VCaP (cell line): ENCODE results near the gene GIMAP6.

ENCODE experiments used
- H3K27ac ChIP-seq: fragments of 450-650 bp; 2 replicates; pipeline ENCODE4 v1.5.1; 2017
- CTCF ChIP-seq: fragments of 450-650 bp; conservative IDR thresholded peaks from 2 replicates; pipeline ENCODE4 v1.5.1; 2017; ENCODE audit warnings: mild to moderate bottlenecking, moderate library complexity

The GIMAP6 gene

DNA sequence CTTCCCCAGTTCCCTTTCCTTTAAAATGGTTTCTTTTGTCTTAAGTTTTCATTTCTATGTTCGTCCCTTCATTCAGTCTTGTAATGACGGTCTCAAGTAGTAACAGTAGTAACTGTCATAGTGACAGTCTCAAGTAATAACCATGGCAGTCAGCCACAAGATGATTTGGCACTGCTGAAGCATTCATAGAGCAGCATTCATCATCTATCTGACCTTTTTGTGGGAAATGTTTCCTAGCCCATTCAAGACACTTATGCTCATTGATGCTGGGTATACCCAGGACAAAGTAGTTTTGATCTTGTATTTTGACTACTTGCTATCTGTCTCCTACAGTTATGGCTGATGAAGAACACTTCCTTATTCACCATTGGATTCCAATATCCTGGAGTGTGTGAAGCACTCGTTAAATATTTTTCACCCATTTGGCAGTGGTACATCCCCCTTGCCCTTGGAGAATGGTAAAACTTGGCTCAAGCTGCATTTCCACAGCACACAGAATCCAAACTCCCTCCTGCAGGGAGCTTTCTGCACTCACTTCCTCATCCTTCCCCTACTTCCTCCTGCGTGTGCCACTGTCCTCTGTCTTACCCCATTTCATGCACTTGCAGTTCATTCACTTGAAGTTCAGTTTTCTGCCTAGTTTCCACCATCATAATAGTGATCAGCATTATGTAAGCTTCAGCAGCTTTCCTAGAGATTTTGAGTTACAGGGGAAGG, 46.0 kb downstream of the GIMAP6 start:
- no peak for TF ChIP-seq CTCF
- H3K27ac ChIP-seq, result no peak overlapping the region

DNA sequence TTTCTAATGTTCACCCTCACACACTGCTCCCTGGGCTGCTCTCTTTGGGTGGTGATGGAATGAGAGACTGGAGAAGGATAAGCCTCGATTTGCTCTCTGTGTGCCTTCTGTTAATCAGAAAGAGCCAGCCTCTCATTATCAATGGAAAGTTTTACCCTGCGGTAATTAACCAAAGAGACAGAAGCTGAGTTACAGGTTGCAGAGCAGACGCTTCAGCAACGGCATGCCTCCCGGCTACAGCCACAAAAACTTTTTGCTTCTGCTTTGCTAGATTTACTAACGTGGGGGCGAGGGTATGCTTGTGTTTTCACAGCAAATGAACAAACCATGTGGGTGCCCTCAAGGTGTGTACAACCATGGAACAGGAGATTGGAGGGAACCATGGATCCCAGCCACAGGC, 47.0 kb downstream of the GIMAP6 start:
- no peak for TF ChIP-seq CTCF
- H3K27ac ChIP-seq, result no peak overlapping the region

DNA sequence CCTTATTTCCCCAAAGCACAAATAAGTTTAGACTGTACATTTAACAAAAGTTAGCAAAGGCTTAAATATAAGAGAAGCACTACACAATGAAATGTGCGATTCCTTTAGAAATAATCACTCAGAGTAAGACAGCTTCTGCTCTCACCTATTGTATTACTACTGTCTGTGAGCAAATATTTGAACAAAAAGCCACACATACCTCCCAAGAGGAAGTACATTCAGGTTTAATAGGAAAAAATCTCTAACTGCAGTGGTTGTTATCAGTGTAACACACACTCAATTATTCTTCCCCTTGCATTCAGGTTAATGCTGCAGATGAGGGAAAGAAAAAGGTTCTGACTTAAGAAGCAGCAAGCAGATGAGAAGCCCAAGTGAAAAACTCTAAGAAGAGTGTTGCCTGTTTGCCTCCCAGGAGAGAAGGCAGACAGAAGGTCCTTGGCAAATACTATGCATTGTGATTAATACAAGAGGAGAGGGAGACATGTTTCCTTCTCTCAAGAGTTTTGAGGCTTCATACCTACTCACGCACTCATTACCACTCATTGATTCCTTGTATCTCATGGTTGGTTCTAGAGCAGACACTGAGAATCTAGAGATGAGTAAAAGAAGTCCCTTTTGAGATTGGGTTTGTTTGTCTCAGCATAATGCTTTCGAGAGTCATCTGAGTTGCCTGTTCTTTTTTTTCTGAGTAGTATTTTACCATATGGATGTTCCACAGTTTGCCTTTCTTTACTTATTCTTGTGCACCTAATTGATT, 51.4 kb downstream of the GIMAP6 start:
- TF ChIP-seq CTCF, result no peak
- peak overlapping the region; percentile 70 for H3K27ac ChIP-seq

DNA sequence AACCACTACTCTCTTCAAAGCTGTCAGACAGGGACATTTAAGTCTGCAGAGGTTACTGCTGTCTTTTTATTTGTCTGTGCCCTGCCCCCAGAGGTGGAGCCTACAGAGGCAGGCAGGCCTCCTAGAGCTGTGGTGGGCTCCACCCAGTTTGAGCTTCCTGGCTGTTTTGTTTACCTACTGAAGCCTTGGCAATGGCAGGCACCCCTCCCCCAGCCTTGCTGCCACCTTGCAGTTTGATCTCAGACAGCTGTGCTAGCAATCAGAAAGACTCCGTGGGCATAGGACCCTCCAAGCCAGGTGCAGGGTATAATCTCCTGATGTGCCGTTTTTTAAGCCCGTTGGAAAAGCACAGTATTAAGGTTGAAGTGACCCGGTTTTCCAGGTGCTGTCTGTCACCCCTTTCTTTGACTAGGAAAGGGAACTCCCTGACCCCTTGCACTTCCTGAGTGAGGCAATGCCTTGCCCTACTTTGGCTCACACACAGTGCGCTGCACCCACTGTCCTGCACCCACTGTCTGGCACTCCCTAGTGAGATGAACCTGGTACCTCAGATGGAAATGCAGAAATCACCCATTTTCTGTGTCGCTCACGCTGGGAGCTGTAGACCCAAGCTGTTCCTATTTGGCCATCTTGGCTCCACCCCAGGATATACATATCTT, 52.1 kb downstream of the GIMAP6 start:
- peak overlapping the region; percentile 70 for H3K27ac ChIP-seq
